ENCODE measurements around the gene RGR.

The RGR gene

GRCh38 chr10:84294766-84295447, 50.1 kb downstream of the RGR start:
- no peak for DNase-seq
- Mint-ChIP-seq H3K27ac (no peak overlapping the region), H3K4me1 (peaks cover 6% of the 10 kb centered on the region), H3K9me3 (no peaks in the 10 kb centered on the region), H3K36me3 (ENCODE audit: low read depth) (no peaks in the 10 kb centered on the region), H3K27me3 (ENCODE audit: low read depth, poor library complexity) (peaks cover 4% of the 10 kb centered on the region), H3K4me3 (no peak overlapping the region)
- TF ChIP-seq CTCF (IDR thresholded peaks at IDR 0.05) = no peak

GRCh38 chr10:84296091-84296981, 51.5 kb downstream of the RGR start:
- H3K4me3 Mint-ChIP-seq = no peak overlapping the region
- no peaks in the 10 kb centered on the region for H3K36me3 Mint-ChIP-seq (ENCODE audit: low read depth)
- no peaks in the 10 kb centered on the region for H3K9me3 Mint-ChIP-seq
- H3K27me3 Mint-ChIP-seq (ENCODE audit: low read depth, poor library complexity) = peaks cover 3% of the 10 kb centered on the region
- no peak for TF ChIP-seq CTCF (IDR thresholded peaks at IDR 0.05)
- peaks cover 6% of the 10 kb centered on the region for H3K4me1 Mint-ChIP-seq
- H3K27ac Mint-ChIP-seq = no peak overlapping the region
- DNase-seq = no peak

- Mint-ChIP-seq H3K4me1 (peaks cover 6% of the 10 kb centered on the region), H3K27me3 (ENCODE audit: low read depth, poor library complexity) (peaks cover 3% of the 10 kb centered on the region), H3K9me3 (no peaks in the 10 kb centered on the region), H3K36me3 (ENCODE audit: low read depth) (no peaks in the 10 kb centered on the region), H3K4me3 (no peak overlapping the region), H3K27ac (no peak overlapping the region)
- DNase-seq = no peak
- no peak for TF ChIP-seq CTCF (IDR thresholded peaks at IDR 0.05)
These were observed 53.2 kb downstream of the RGR start for GRCh38 chr10:84298057-84298456.

- Mint-ChIP-seq H3K4me3 (no peak overlapping the region), H3K4me1 (no peaks in the 10 kb centered on the region), H3K36me3 (ENCODE audit: low read depth) (no peaks in the 10 kb centered on the region), H3K27ac (no peak overlapping the region), H3K9me3 (no peaks in the 10 kb centered on the region), H3K27me3 (ENCODE audit: low read depth, poor library complexity) (peaks cover 6% of the 10 kb centered on the region)
- no peak for DNase-seq
- TF ChIP-seq CTCF (IDR thresholded peaks at IDR 0.05) = no peak
These were observed 57.4 kb downstream of the RGR start for GRCh38 chr10:84302223-84302622.

- H3K4me1 Mint-ChIP-seq = no peaks in the 10 kb centered on the region
- H3K4me3 Mint-ChIP-seq = no peak overlapping the region
- H3K9me3 Mint-ChIP-seq = peaks cover 3% of the 10 kb centered on the region
- H3K27ac Mint-ChIP-seq = no peak overlapping the region
- peaks cover 4% of the 10 kb centered on the region for H3K27me3 Mint-ChIP-seq (ENCODE audit: low read depth, poor library complexity)
- no peak for DNase-seq
- TF ChIP-seq CTCF (IDR thresholded peaks at IDR 0.05) = no peak
- no peaks in the 10 kb centered on the region for H3K36me3 Mint-ChIP-seq (ENCODE audit: low read depth)
These were observed 62.0 kb downstream of the RGR start for GRCh38 chr10:84306751-84307384.

Measured in nephron progenitor cell (in vitro differentiated cells).